Mesendoderm (in vitro differentiated cells): ENCODE measurements around the gene MYCBP. TPM values are rescaled to one million over a fixed set of nuclear protein-coding genes. Genes with fewer than 3 reads are reported as not detected.

Experiments used
- DNase-seq: peaks from one replicate; pipeline ENCODE4 v3.0.0; 2013
- H2AK5ac ChIP-seq: 2 replicates; pipeline ENCODE4 v1.6.1; 2013; ENCODE audit warnings: low read length, inconsistent platforms
- H2BK120ac ChIP-seq: 2 replicates; pipeline ENCODE4 v1.6.1; 2013; ENCODE audit warnings: low read depth, mild to moderate bottlenecking, low read length, moderate library complexity, mixed read lengths
- H2BK15ac ChIP-seq: replicated peaks from 2 replicates; pipeline ENCODE4 v1.6.1; 2013; ENCODE audit warnings: low read depth, mild to moderate bottlenecking, moderate library complexity
- H2BK5ac ChIP-seq: 2 replicates; pipeline ENCODE4 v1.6.1; 2013; ENCODE audit warnings: low read length, inconsistent platforms
- H3K18ac ChIP-seq: 2 replicates; pipeline ENCODE4 v1.6.1; 2013; ENCODE audit warnings: mild to moderate bottlenecking, low read length, mixed read lengths
- H3K23ac ChIP-seq: one replicate; pipeline ENCODE4 v1.6.1; 2013; ENCODE audit warnings: low read length
- H3K27ac ChIP-seq: 2 replicates; pipeline ENCODE4 v1.5.1; 2013; ENCODE audit warnings: low read depth, mild to moderate bottlenecking, inconsistent platforms, low read length, moderate library complexity
- H3K27me3 ChIP-seq: 2 replicates; pipeline ENCODE4 v1.6.1; 2013; ENCODE audit warnings: low read length, control low read depth, mild to moderate bottlenecking, inconsistent platforms; ENCODE audit not compliant: insufficient read depth, poor library complexity
- H3K36me3 ChIP-seq: 2 replicates; pipeline ENCODE4 v1.6.1; 2013; ENCODE audit warnings: low read length, inconsistent platforms; ENCODE audit not compliant: control insufficient read depth, insufficient read depth
- H3K4ac ChIP-seq: one replicate; pipeline ENCODE4 v1.6.1; 2013; ENCODE audit warnings: low read depth, mild to moderate bottlenecking, low read length, moderate library complexity
- H3K4me1 ChIP-seq: 2 replicates; pipeline ENCODE4 v1.6.1; 2013; ENCODE audit warnings: low read depth, low read length, inconsistent platforms; ENCODE audit not compliant: control insufficient read depth
- H3K4me2 ChIP-seq: 2 replicates; pipeline ENCODE4 v1.6.1; 2013; ENCODE audit warnings: low read length
- H3K4me3 ChIP-seq: 2 replicates; pipeline ENCODE4 v1.5.1; 2013; ENCODE audit warnings: mild to moderate bottlenecking, low read length
- H3K56ac ChIP-seq: one replicate; pipeline ENCODE4 v1.6.1; 2013; ENCODE audit warnings: low read length
- H3K79me1 ChIP-seq: 2 replicates; pipeline ENCODE4 v1.6.1; 2013; ENCODE audit warnings: low read length, inconsistent platforms
- H3K79me2 ChIP-seq: 2 replicates; pipeline ENCODE4 v1.6.1; 2013; ENCODE audit warnings: mild to moderate bottlenecking, low read length; ENCODE audit not compliant: control insufficient read depth, insufficient read depth
- H3K9ac ChIP-seq: 2 replicates; pipeline ENCODE4 v1.6.1; 2013; ENCODE audit warnings: low read length, inconsistent platforms
- H4K5ac ChIP-seq: one replicate; pipeline ENCODE4 v1.6.1; 2013; ENCODE audit warnings: low read length
- H4K8ac ChIP-seq: one replicate; pipeline ENCODE4 v1.6.1; 2013; ENCODE audit warnings: low read depth, mild to moderate bottlenecking, control low read depth, low read length, moderate library complexity
- WGBS: extraction: QIAGEN DNeasy Blood & Tissue Kit; methylation state at CpG from one replicate; pipeline ENCODE4 v1.1.7; 2013; ENCODE audit warnings: low lambda C conversion rate, missing lambda C conversion rate; ENCODE audit not compliant: insufficient coverage; ENCODE audit errors: extremely low coverage; 5-methylcytosine and 5-hydroxymethylcytosine counted together
- polyA plus RNA-seq, 2 experiments: library from polyadenylated mRNA; stranded (reverse); fragments of 200-250 nt; gene quantifications; one replicate each; pipeline ENCODE4 v1.2.3, GENCODE V29; 2013

MYCBP gene, protein sequence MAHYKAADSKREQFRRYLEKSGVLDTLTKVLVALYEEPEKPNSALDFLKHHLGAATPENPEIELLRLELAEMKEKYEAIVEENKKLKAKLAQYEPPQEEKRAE
- 47.2 TPM for polyA plus RNA-seq (2013, experiment 1 of 2)
- polyA plus RNA-seq (2013, experiment 2 of 2) = 50.5 TPM

DNA sequence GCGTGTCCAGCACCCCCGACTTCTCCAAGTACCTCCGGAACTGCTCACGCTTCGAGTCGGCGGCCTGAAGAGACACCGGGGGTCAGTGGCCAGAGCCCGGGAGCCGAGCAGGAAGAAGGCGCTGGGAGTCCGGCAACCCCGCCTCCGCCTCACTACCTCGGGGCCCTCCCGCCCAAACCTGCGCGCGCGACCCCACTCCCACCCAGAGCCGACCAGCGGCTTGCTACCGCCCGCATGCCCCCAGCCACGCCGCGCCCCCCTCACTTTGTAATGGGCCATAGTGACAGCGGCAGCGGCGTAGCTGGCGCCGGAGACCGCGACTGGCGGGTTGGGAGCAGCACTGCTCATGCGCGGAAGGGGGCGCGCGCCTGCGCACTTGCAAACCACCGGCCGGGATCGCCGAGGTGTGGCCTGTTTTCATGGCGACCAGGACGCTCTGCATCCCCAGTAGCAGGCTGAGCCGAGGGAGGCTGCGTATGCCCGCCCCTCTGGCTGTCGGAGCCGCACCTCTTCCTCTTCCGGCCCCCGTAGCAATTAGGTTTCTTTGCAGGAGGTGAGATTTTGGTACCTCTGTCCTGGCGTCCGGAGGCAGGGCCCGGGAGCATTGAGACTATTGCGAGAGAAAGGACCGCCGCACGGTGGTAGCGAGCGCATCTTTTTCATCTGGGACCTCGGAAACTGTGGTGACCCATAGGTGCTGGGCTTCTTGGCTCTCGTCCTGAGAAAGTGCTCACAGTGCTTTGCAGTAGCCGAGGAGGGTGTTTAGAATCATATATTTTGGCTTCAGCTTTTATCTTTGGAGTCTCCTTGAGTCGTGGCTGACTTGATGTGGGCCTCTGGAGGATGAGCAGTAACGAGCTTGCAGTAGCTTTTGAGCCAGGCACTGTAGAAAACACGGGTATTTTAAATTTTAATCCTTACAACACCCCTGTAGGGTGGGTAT is at the start of gene MYCBP:
TSS of gene MYCBP (minus strand) at position 322 of the 943 bp plus-strand sequence. CDS start at position 279, 43 bp downstream.
- peaks cover 3% of the 10 kb centered on the region for H3K79me1 ChIP-seq

DNA sequence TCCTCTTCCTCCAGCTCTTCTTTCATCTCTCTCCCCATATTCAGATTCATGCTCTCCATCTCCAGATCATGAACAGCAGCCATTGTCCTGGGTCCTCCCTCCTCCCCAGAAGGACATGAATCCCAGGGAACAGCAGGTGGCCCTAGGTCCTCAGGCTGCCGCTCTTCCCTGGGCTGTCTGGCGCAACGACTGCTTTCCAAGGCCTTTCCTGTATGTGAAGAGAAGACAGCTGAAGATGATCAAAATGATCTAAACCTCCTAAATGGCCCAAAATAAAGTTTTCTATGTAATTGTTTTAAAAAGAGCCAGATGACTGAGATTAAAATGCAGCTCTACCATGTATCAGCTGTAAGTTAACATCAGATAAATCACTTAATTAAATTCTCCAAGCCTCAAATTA is 46.0 kb upstream of the MYCBP start:
- Histone ChIP-seq H3K4me1 (no peaks in the 10 kb centered on the region), H2BK15ac (no peak overlapping the region), H3K27ac (no peak overlapping the region), H3K9ac (no peak overlapping the region), H3K4ac (no peak overlapping the region), H2BK5ac (no peak overlapping the region), H3K79me2 (no peaks in the 10 kb centered on the region), H3K27me3 (no peaks in the 10 kb centered on the region), H4K8ac (no peak overlapping the region), H2AK5ac (no peak overlapping the region), H2BK120ac (no peak overlapping the region), H3K4me2 (no peak overlapping the region), H4K5ac (no peak overlapping the region), H3K4me3 (no peak overlapping the region), H3K79me1 (no peaks in the 10 kb centered on the region), H3K36me3 (no peaks in the 10 kb centered on the region), H3K18ac (no peak overlapping the region), H3K23ac (no peak overlapping the region), H3K56ac (no peak overlapping the region)
- no peak for DNase-seq
- WGBS = no CpG with 5 or more reads among the region's 3 CpGs

More for the DNA sequence above, at the start of gene MYCBP:
- Histone ChIP-seq H2BK120ac (no peak within 1 kb of the TSS), H3K4me2 (peak within 1 kb of the TSS; percentile 92), H3K9ac (peak within 1 kb of the TSS; percentile 95), H2BK15ac (no peak within 1 kb of the TSS), H3K79me2 (no peaks in the 10 kb centered on the region), H3K27me3 (no peaks in the 10 kb centered on the region), H3K4me3 (peak within 1 kb of the TSS; percentile 93), H3K56ac (peak within 1 kb of the TSS; percentile 97), H3K27ac (peak within 1 kb of the TSS; percentile 48), H3K18ac (no peak within 1 kb of the TSS), H4K8ac (peak within 1 kb of the TSS; percentile 67), H2AK5ac (no peak within 1 kb of the TSS), H3K36me3 (no peaks in the 10 kb centered on the region), H3K4ac (peak within 1 kb of the TSS; percentile 83), H3K4me1 (peaks cover 2% of the 10 kb centered on the region), H4K5ac (peak within 1 kb of the TSS; percentile 98), H3K23ac (no peak within 1 kb of the TSS), H2BK5ac (no peak within 1 kb of the TSS)
- DNase-seq = peak; percentile 98
- no CpG with 5 or more reads among the region's 69 CpGs for WGBS

DNA sequence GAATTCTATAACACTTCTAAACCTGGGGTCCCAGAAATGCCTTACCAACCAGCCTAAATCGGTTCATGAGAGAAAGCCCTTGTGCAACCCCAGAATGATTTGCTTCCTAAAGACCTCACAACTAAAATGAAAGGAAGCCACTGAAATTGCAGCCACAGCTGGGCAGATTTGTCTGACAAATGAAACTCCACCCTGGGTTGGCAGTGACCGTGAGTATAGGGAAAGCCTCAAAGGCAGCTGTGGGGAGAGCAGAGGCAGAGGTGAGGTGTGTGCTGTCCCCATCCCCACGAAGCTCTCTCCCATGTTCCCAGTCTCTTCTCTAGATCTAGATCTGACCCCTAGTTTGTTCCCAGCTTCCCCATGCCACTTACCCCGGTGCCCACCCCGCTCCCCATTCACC is 45.4 kb upstream of the MYCBP start:
- no peaks in the 10 kb centered on the region for H3K79me1 ChIP-seq
- H3K27ac ChIP-seq = no peak overlapping the region
- H3K79me2 ChIP-seq = no peaks in the 10 kb centered on the region
- no peak overlapping the region for H3K4me3 ChIP-seq
- no peak overlapping the region for H3K23ac ChIP-seq
- H3K18ac ChIP-seq = no peak overlapping the region
- no peak overlapping the region for H2AK5ac ChIP-seq
- no peak overlapping the region for H2BK15ac ChIP-seq
- H3K4ac ChIP-seq = no peak overlapping the region
- H4K5ac ChIP-seq = no peak overlapping the region
- WGBS = no CpG with 5 or more reads among the region's 5 CpGs
- H3K9ac ChIP-seq = no peak overlapping the region
- H2BK120ac ChIP-seq = no peak overlapping the region
- no peaks in the 10 kb centered on the region for H3K27me3 ChIP-seq
- no peak overlapping the region for H3K4me2 ChIP-seq
- no peak overlapping the region for H3K56ac ChIP-seq
- no peaks in the 10 kb centered on the region for H3K4me1 ChIP-seq
- no peaks in the 10 kb centered on the region for H3K36me3 ChIP-seq
- no peak for DNase-seq
- H4K8ac ChIP-seq = no peak overlapping the region
- no peak overlapping the region for H2BK5ac ChIP-seq

DNA sequence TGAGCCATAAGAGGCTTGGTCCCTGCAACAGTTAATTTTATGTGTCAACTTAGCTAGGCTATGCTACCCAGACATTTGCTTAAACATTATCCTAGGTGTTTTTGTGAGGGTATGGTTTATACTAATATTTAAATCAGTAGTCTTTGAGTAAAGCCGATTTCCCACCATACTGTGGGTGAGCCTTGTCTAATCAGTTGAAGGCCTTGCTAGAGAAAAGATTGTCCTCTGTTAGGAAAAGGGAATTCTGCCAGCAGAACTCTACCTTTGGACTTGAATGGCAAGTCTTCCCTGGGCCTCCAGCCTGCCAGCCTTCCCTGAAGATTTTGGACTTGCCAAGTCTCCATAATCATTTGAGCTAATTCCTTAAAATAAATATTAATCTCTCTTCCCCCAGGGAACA is 44.6 kb upstream of the MYCBP start:
- H3K36me3 ChIP-seq = no peaks in the 10 kb centered on the region
- H3K4me2 ChIP-seq = no peak overlapping the region
- H2BK15ac ChIP-seq = no peak overlapping the region
- no peak overlapping the region for H3K18ac ChIP-seq
- no peak overlapping the region for H4K8ac ChIP-seq
- H2BK5ac ChIP-seq = no peak overlapping the region
- no peaks in the 10 kb centered on the region for H3K79me2 ChIP-seq
- no CpG with 5 or more reads among the region's 1 CpG for WGBS
- no peaks in the 10 kb centered on the region for H3K79me1 ChIP-seq
- no peak overlapping the region for H4K5ac ChIP-seq
- no peak overlapping the region for H3K4me3 ChIP-seq
- no peak overlapping the region for H2AK5ac ChIP-seq
- no peak overlapping the region for H3K27ac ChIP-seq
- H2BK120ac ChIP-seq = no peak overlapping the region
- no peak overlapping the region for H3K56ac ChIP-seq
- no peak overlapping the region for H3K23ac ChIP-seq
- H3K4me1 ChIP-seq = no peaks in the 10 kb centered on the region
- no peaks in the 10 kb centered on the region for H3K27me3 ChIP-seq
- DNase-seq = no peak
- no peak overlapping the region for H3K9ac ChIP-seq
- no peak overlapping the region for H3K4ac ChIP-seq

DNA sequence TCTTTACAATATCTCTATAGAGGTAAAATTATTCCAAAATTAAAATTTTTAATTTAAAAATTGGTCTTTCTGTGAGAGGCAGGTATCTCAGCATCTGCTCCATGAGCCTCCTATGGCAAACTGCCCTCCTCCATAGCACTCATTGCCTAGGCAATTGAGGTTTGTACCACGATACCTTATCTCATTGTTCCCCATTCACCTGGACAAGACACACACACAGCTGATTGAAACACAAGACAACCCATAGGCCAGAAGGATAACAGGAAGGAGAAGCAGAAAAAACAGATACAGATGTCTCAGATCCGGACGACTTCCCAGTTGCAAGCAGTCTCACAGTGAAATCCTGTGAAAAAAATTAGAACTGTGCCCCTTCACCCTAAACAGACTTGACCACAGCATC is 44.2 kb upstream of the MYCBP start:
- H2AK5ac ChIP-seq = no peak overlapping the region
- H3K79me1 ChIP-seq = no peaks in the 10 kb centered on the region
- no peak overlapping the region for H3K27ac ChIP-seq
- no peak overlapping the region for H4K8ac ChIP-seq
- H3K18ac ChIP-seq = no peak overlapping the region
- no peaks in the 10 kb centered on the region for H3K36me3 ChIP-seq
- H3K27me3 ChIP-seq = no peaks in the 10 kb centered on the region
- no peak overlapping the region for H2BK5ac ChIP-seq
- H3K79me2 ChIP-seq = no peaks in the 10 kb centered on the region
- H4K5ac ChIP-seq = no peak overlapping the region
- no peak overlapping the region for H2BK15ac ChIP-seq
- H3K56ac ChIP-seq = no peak overlapping the region
- no peak overlapping the region for H2BK120ac ChIP-seq
- no peak for DNase-seq
- no peak overlapping the region for H3K4me3 ChIP-seq
- WGBS = no CpG with 5 or more reads among the region's 3 CpGs
- no peak overlapping the region for H3K4ac ChIP-seq
- H3K9ac ChIP-seq = no peak overlapping the region
- H3K23ac ChIP-seq = no peak overlapping the region
- no peak overlapping the region for H3K4me2 ChIP-seq
- H3K4me1 ChIP-seq = no peaks in the 10 kb centered on the region
